Measurements from ENCODE around the gene SH3BGR. TPM values are rescaled to one million over a fixed set of nuclear protein-coding genes. Genes with fewer than 3 reads are reported as not detected.

Gene SH3BGR
- total RNA-seq, 1 experiment from 2014 or later: 2.9 TPM

DNA sequence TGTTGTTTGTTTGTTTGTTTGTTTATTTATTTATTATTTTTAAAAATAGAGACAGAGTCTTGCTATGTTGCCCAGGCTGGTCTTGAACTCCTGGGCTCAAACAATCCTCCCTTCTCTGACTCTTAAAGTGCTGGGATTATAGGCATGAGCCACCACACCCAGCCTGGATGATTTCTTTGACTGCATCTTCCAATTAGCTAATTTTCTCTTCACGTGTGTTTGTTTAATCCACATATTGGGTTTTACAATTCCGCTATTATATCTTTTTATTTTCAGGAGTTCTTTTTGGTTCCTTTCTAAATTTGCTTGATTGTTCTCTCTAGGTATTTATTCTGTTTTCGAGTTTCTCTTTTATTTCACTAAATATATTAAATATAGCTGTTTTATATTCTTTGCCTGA, 19.8 kb downstream of the SH3BGR start:
- H3K9me3 ChIP-seq (ENCODE audit: low read depth, low read length, poor library complexity, severe bottlenecking): no peaks in the 10 kb centered on the region
- H3K27ac ChIP-seq (ENCODE audit: low read depth, low read length, poor library complexity, severe bottlenecking): no peak overlapping the region
- POLR2A ChIA-PET (ENCODE audit: low non-redundant PET): no interaction called here
- DNase-seq (ENCODE audit: low spot score): no peak
- TF ChIP-seq, protein P1, sequence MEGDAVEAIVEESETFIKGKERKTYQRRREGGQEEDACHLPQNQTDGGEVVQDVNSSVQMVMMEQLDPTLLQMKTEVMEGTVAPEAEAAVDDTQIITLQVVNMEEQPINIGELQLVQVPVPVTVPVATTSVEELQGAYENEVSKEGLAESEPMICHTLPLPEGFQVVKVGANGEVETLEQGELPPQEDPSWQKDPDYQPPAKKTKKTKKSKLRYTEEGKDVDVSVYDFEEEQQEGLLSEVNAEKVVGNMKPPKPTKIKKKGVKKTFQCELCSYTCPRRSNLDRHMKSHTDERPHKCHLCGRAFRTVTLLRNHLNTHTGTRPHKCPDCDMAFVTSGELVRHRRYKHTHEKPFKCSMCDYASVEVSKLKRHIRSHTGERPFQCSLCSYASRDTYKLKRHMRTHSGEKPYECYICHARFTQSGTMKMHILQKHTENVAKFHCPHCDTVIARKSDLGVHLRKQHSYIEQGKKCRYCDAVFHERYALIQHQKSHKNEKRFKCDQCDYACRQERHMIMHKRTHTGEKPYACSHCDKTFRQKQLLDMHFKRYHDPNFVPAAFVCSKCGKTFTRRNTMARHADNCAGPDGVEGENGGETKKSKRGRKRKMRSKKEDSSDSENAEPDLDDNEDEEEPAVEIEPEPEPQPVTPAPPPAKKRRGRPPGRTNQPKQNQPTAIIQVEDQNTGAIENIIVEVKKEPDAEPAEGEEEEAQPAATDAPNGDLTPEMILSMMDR (conservative IDR thresholded peaks at IDR 0.05; ENCODE audit: low read depth, low read length): no peak
- TF ChIP-seq EZH2 (IDR thresholded peaks at IDR 0.05; ENCODE audit: borderline replicate concordance, low read depth, low read length, poor library complexity, severe bottlenecking): no peak
- no peaks in the 10 kb centered on the region for H3K36me3 ChIP-seq (ENCODE audit: insufficient read depth, low read length, poor library complexity, severe bottlenecking)
- no peaks in the 10 kb centered on the region for H3K4me1 ChIP-seq (ENCODE audit: insufficient read depth, low read length, poor library complexity, severe bottlenecking)
- CTCF ChIA-PET: interaction anchor here (0.6 kb wide), 1 partner anchor 23 kb away, joined by 3 read pairs; no protein-coding TSS in a partner anchor
- H3K27me3 ChIP-seq (replicated peaks; ENCODE audit: insufficient read depth, low read depth, low read length, poor library complexity): no peaks in the 10 kb centered on the region
- no peak overlapping the region for H3K4me3 ChIP-seq (ENCODE audit: low read depth, low read length, poor library complexity, severe bottlenecking)
- BruUV-seq (replicated peaks): no TSS peak
- intact Hi-C loops (cut with micrococcal nuclease; ENCODE audit: unreplicated experiment): no loop called here

GRCh38 chr21:39472786-39473185, 21.0 kb downstream of the SH3BGR start:
- H3K9me3 ChIP-seq (ENCODE audit: low read depth, low read length, poor library complexity, severe bottlenecking): no peaks in the 10 kb centered on the region
- DNase-seq (ENCODE audit: low spot score): no peak
- no peak overlapping the region for H3K4me3 ChIP-seq (ENCODE audit: low read depth, low read length, poor library complexity, severe bottlenecking)
- no TSS peak for BruUV-seq (replicated peaks)
- intact Hi-C loops (cut with micrococcal nuclease; ENCODE audit: unreplicated experiment): no loop called here
- CTCF ChIA-PET: no interaction called here
- no peaks in the 10 kb centered on the region for H3K4me1 ChIP-seq (ENCODE audit: insufficient read depth, low read length, poor library complexity, severe bottlenecking)
- TF ChIP-seq, protein P1 (conservative IDR thresholded peaks at IDR 0.05; ENCODE audit: low read depth, low read length): no peak
- no peak for TF ChIP-seq EZH2 (IDR thresholded peaks at IDR 0.05; ENCODE audit: borderline replicate concordance, low read depth, low read length, poor library complexity, severe bottlenecking)
- no peaks in the 10 kb centered on the region for H3K27me3 ChIP-seq (replicated peaks; ENCODE audit: insufficient read depth, low read depth, low read length, poor library complexity)
- H3K27ac ChIP-seq (ENCODE audit: low read depth, low read length, poor library complexity, severe bottlenecking): no peak overlapping the region
- H3K36me3 ChIP-seq (ENCODE audit: insufficient read depth, low read length, poor library complexity, severe bottlenecking): no peaks in the 10 kb centered on the region
- POLR2A ChIA-PET (ENCODE audit: low non-redundant PET): no interaction called here

DNA sequence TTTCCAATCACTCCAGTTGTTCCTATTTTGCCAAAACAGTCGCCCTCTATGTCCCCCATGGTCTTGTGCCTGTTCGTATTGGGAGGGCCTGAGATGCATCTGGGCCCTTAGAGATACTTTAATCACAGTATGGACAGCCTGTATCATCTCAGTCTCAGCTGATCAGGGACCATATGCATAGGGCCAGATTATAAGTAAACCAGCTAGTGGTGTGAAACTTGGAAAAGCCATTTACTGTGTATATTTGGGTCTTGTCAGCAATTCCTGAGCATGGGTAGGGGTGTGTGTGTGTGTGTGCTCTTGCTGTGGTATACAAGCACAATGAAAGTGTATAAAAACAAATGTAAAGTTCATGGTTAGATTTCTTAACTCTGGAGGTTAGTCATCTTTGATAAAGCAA, 22.8 kb downstream of the SH3BGR start:
- ChIA-PET POLR2A (ENCODE audit: low non-redundant PET) (no interaction called here), CTCF (no interaction called here)
- TF ChIP-seq, protein P1 (conservative IDR thresholded peaks at IDR 0.05; ENCODE audit: low read depth, low read length): no peak
- TF ChIP-seq EZH2 (IDR thresholded peaks at IDR 0.05; ENCODE audit: borderline replicate concordance, low read depth, low read length, poor library complexity, severe bottlenecking): no peak
- Histone ChIP-seq H3K27me3 (replicated peaks; ENCODE audit: insufficient read depth, low read depth, low read length, poor library complexity) (no peaks in the 10 kb centered on the region), H3K9me3 (ENCODE audit: low read depth, low read length, poor library complexity, severe bottlenecking) (no peaks in the 10 kb centered on the region), H3K27ac (ENCODE audit: low read depth, low read length, poor library complexity, severe bottlenecking) (no peak overlapping the region), H3K36me3 (ENCODE audit: insufficient read depth, low read length, poor library complexity, severe bottlenecking) (no peaks in the 10 kb centered on the region), H3K4me3 (ENCODE audit: low read depth, low read length, poor library complexity, severe bottlenecking) (no peak overlapping the region), H3K4me1 (ENCODE audit: insufficient read depth, low read length, poor library complexity, severe bottlenecking) (no peaks in the 10 kb centered on the region)
- intact Hi-C loops (cut with micrococcal nuclease; ENCODE audit: unreplicated experiment): no loop called here
- no peak for DNase-seq (ENCODE audit: low spot score)
- BruUV-seq (replicated peaks): no TSS peak
